GM21528 (cell line): Measurements from ENCODE around the gene DGKD.

Experiments
- ATAC-seq: cut with Tn5 transposase; IDR thresholded peaks from one replicate; pipeline ENCODE4 v1.9.1; 2021; ENCODE audit warnings: mild to moderate bottlenecking, moderate library complexity; ENCODE audit not compliant: unreplicated experiment, low FRiP score

The DGKD gene, protein sequence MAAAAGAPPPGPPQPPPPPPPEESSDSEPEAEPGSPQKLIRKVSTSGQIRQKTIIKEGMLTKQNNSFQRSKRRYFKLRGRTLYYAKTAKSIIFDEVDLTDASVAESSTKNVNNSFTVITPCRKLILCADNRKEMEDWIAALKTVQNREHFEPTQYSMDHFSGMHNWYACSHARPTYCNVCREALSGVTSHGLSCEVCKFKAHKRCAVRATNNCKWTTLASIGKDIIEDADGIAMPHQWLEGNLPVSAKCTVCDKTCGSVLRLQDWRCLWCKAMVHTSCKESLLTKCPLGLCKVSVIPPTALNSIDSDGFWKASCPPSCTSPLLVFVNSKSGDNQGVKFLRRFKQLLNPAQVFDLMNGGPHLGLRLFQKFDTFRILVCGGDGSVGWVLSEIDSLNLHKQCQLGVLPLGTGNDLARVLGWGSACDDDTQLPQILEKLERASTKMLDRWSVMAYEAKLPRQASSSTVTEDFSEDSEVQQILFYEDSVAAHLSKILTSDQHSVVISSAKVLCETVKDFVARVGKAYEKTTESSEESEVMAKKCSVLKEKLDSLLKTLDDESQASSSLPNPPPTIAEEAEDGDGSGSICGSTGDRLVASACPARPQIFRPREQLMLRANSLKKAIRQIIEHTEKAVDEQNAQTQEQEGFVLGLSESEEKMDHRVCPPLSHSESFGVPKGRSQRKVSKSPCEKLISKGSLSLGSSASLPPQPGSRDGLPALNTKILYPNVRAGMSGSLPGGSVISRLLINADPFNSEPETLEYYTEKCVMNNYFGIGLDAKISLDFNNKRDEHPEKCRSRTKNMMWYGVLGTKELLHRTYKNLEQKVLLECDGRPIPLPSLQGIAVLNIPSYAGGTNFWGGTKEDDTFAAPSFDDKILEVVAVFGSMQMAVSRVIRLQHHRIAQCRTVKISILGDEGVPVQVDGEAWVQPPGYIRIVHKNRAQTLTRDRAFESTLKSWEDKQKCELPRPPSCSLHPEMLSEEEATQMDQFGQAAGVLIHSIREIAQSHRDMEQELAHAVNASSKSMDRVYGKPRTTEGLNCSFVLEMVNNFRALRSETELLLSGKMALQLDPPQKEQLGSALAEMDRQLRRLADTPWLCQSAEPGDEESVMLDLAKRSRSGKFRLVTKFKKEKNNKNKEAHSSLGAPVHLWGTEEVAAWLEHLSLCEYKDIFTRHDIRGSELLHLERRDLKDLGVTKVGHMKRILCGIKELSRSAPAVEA

DNA sequence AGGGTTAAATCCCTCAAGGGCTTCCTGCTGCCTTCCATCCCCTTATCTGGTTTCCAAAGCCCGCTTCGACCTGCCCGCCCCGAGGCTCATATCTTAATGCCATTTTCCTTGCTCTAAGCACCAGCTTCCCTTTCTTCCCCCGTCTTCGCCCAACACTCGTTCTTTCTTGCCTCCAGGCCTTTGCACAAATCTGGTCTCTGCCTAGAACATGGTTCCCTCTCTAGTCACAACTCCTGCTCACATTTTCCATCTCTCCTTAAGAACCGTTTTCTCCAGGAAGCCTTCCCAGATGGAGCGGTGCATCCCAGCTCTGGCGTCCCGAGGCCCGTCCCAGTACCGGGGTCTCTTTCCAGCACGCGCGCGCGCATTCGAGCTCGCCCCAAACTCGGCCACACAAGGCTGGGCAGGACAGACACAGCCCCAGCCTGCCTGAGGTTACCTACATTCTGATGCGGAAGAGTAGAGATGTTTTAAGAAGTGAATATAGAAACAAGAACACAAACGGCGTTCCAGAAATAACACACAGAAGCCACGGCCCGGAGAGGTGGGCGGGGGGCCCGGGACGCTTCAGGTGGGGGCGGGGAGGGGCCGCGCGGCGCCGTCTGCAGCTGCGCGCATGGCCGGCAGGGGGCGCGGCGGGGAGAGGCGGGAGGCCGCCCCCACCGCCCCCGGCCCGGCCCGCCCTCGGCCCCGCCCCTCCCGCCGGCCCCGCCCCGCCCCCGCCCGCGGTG is at the start of gene DGKD:
Gene DGKD, plus strand, starts transcription at position 726 of the 731 bp plus-strand sequence. CDS start 25 bp downstream, outside the sequence.
- peak; percentile 47 for ATAC-seq

DNA sequence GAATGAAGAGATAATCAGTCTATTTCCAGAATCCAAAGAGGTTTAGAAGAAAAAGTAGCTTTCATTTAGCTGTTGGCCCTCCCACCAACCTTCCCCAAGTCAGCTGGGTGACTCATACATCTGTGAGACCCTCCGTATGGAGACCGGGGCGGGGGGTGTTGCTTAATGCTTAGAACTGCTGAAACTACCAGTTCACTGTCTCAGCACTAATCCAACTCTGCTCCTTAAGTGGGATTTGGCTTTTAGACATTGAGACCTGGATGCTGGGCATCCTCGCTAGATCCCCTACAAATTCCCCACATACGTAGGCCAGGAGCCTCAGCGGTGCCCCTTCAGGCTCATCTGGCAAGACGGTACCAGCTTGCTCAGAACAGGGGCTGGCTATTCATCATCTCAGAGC is 46.7 kb upstream of the DGKD start, which contains the start of gene SAG:
Gene SAG, plus strand, starts transcription at position 252 of the 400 bp plus-strand sequence. CDS start 1,374 bp downstream, outside the sequence.
- ATAC-seq = no peak

DNA sequence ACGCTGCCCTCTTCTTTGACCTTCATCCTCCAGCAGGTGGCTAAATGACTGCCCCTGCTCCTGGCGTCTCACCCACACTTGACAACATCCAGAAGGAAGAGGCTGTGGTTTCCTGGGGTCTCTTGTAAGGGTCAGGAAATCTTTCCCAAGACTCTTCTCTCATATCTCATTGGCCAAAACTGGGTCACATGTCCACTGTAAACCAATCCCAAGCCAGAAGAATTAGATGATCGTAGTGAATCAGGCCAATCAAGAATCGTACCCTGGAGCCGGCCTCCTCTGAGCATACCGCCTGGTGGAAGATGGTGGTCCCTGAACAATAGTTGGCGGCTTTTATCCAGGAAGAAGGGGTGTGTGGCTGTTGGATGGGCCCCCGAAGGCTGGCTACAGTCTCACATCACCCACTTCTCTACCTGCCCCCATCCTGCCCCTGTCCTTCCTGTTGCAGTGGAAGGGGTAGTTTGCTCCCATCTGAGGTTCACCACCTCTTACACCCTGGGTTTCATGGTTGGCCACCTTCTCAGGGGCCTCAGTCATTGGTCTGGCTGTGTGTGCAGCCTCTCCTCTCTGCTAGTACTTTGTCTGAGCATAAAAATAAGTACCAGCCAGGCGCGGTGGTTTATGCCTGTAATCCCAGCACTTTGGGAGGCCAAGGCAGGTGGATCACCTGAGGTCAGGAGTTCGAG is 42.9 kb upstream of the DGKD start:
- no peak for ATAC-seq

DNA sequence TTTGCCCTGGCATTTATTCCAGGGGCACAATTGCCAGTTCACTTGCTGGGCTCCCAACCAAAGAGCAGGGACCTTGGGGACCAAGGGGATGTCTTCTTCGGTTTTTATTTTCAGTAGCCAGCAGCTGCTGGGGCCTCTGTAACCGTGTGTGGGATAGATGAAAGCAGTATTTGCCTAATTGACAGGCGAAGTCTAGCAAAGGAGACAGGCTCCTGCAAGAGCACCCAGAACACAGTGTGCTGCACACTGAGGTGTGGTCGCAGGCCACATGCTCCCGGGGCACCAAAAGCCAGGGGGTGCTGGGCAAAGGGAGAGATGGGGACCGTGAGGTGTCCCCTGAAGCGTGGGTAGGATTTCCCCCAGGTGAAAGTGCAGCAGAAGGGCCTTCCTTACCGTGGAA is 41.4 kb upstream of the DGKD start:
- ATAC-seq = no peak

DNA sequence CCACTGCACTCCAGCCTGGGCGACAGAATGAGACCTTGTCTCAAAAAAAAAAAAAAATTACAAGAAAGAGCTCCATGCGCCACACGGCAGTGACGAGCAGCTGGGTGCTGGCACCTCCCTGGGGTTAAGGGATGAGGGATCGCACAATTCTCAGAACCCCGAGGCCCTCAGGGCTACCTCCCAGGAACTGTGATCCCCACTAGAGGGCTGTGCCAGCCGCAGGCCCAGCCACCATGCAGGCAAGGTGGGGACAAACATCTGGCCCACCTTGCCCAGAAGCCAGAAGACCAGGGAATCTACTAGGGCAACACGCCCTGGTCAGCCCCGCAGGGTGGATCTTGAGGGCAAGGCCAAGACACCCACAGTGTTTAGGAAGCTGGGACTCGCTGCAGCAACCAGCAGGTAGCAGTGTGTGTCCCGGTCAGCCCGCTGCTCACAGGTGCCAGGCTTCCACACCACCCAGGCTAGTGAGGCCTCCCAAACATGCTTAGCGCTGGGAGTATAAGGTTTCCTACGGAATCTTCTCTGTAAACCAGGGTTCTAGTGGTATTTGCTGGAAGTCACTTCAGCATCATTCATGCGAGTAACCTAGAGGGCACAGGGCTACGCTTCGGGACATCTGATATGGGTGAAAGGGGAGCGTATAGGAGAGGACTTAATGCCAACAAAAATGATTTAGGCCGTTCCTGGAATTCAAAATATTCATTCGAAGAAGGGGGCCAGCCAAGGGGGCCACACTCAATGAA is 39.9 kb upstream of the DGKD start:
- ATAC-seq = no peak

DNA sequence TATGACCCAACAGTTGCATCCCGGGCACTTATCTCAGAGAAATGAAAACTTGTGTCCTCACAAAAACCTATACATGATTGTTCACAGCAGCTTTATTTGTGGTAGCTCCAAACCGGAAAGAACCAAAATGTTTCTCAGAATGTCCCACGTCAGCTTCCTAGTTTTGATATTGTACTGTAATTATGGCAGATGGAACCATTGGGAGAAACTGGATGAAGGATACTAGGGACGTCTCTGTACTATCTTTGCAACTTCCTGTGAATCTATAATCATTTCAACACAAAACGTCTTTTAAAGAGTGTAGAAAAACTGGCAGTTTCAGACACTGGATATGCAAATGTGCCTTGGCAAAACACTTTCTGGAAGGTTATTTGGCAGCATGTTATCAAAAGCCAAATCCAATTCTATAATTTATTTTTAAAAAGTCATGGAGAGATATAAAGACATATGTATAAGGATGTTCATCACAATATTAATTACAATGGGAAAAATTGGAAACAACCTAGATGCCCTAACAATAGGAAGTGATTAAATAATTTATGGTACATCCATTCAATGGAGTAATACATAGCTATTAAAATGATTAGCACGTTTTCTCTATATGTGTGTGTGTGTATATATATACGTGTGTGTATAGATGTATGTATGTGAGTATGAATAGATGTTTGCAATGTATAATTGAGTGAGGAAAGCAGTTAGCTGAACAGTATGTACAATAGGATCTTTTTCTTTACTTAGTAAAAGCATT is 36.9 kb upstream of the DGKD start:
- ATAC-seq = no peak

DNA sequence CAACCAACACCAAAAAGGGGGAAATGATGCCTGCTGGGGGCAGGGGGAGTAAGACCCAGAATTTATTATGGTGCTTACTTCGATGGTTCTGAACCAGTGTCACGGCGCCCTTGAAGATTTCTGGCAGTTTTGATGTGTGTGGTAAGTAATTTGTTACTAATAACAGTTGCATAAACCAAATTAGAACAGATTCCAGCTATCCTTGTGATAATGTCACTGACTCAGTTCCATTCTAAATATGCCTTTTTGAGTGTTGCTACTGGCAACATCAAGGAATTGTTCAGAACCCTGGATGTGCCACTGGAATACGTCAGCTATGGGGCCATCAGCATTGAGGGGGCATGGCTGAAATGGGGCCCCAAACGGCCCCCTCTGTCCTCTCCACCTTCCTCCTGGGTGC is 35.0 kb upstream of the DGKD start:
- ATAC-seq = no peak

DNA sequence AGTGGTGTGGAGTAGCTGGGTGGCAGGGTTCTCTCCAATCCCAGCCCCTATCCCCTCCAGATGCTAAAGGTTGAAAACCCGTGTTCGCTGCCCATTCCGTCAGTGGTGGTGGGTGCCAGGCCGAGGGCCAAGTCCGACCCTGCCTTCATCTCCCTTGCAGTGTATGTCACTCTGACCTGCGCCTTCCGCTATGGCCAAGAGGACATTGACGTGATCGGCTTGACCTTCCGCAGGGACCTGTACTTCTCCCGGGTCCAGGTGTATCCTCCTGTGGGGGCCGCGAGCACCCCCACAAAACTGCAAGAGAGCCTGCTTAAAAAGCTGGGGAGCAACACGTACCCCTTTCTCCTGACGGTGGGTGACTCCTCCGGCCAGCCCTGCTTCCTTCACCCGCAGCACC is 33.8 kb upstream of the DGKD start:
- no peak for ATAC-seq

DNA sequence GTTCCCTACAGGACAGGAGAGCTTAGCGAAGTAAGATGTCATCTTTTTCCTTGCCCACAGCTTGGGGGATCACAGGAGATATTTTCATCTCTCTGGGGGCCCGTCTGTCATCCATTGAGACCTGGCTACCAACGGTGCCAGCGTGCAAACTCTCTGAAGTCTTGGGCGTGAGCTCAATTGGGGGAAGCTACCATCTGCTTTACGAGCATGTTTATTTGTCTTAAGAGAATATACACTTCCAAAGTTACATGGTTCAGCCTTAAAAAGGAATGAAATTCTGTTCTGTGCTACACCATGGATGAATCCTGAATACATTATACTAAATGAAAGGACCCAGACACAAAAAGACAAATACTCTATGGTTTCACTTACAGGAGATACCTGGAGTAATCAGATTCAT is 33.1 kb upstream of the DGKD start:
- no peak for ATAC-seq

DNA sequence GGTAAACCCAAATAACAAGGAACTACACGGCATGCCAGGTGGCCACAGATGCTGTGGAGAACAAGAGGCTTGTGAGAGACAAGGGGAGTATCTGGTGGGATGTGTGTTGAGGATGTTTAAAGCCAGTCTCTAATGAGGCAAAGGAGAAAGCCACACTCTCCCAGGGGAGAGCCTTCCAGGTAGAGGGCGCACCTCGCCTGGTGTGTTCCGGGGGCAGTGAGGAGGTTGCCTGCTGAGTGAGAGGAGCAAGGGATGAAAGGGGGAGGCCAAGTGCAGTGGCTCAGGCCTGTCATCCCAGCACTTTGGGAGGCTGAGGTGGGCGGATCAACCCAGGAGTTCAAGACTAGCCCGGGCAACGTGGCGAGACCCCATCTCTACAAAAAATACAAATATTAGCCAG is 30.4 kb upstream of the DGKD start:
- ATAC-seq = no peak

DNA sequence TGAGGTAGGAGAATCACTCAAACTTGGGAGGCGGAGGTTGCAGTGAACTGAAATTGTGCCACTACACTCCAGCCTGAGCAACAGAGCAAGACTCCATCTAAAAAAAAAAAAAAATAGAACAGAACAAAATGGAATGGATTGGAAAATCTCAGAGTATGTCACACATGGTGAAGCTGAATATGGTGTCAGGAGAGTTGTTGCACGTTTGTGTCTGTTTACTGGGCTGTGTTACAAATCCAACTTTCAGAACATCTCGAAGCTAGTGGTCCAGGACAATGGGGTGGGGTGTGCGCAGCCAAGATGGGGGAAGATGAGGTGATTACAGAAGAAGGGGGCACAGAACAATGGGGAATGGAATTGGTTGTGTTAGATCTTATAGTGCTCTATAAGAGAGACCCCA is 29.0 kb upstream of the DGKD start:
- no peak for ATAC-seq

DNA sequence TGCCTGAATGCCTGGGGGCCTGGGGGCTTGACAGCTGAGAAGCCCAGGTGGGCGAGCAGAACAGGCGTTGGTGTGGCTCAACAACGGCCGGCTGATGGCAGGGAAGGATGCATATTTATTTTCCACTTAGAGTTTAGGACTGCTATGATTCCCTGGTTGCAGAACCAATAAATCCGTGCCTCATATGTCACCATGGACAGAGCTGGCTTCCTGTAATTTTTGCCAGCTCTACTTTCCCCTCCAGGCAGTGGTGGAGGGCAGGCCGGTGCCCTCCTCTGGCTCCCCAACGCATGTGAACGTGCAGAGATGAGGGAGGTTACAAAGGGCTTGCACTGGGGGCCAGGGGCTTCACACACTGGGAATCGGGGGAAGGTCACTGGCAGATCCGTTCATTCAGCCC is 28.5 kb upstream of the DGKD start:
- no peak for ATAC-seq

DNA sequence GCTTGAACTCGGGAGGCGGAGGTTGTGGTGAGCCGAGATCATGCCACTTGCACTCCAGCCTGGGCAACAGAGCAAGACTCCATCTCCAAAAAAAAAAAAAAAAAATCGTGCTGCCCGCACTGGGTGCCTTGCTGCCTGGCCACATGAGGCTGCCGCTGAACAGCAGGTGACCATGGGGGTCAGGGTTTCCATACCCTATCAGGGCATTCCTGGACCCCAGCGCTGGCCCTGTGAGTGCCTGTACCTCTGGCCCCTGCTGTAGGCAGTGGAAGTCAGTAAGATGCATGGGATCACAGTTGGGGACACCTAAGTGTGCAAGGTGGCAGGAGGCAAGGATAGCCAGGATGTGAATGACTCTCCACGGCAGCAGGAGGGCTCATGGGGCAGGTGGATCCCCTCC is 27.8 kb upstream of the DGKD start:
- no peak for ATAC-seq

DNA sequence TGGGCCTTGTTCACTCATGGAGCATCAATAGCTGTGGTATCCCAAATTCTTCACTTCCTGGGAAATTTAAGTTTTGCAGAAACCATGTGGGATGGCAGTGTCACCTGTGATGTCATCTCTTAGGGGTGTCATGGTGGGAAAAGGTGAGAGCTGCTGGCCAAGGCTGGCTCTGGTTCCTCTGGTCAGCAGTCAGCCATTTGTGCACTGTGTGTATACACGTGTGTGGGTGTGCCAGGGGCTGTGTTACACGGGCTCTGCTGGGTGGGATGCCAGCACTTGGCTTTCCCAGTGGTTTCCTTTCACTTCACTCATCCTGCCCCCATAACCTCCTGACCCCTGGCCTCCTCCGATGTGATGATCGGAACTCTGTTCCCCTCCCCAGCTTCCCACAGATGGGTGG is 25.4 kb upstream of the DGKD start:
- no peak for ATAC-seq

DNA sequence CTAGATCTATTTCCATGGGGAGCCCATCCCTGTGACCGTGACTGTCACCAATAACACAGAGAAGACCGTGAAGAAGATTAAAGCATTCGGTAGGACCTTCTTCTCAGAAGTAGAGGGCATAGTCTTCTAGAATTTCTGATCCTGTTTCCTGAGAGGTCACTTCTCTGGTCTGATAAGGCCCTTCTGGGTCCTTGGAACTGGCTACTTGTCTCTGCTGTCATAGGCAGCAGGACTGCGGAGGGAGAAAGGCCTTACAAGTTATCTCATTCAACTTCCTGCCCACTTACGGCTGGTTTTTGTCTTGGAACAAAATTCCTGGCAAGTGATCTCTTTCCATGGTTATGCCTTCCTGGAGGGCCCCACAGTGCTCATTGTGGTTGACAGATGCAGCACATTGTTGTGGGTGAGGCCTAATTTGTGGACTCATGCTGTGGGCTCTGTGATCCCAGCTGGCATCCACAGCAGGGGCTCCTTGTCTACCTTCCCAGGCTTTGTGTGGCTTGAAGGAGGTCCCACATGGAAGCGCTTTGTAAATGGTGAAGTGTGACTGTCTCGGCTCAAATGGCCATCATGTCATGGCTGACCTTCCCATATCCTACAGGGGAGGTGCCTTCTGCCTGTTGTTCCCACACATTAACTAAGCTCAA is 24.7 kb upstream of the DGKD start:
- ATAC-seq = no peak

DNA sequence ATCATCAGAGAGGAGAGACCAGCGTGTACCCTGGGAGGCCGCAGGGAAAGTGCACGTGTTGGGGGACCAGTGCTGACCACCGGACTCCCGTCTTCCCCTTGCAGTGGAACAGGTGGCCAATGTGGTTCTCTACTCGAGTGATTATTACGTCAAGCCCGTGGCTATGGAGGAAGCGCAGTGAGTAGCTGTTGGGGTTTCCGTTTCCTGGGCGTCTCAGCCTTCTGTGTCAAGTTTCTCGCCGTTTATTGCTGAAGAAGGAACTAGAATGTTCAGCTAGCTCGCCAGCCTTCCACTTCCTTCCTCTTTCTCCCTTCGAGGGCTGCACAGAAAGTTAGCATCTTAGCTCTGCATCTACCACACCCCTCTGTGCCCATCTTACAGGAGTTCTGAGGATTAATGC is 22.8 kb upstream of the DGKD start:
- peak; percentile 89 for ATAC-seq

DNA sequence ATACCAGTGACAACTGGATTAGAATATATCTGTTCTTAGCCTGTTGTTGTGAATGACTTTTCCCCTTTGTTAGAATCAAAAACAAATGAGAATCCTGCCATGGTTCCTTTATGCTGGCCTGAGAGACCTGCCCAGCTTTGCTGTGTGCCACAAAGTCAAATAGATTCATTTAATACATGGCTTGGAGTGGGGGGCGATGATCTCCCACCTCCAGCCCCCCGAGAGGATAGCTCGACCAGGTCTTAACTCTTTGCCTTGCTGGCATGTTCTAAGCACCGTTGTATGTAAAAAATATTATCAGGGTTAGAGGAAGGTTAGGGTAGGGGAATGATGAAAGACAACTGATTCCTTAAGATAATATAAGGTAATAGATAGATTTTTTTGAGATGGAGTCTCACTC is 22.2 kb upstream of the DGKD start:
- no peak for ATAC-seq

DNA sequence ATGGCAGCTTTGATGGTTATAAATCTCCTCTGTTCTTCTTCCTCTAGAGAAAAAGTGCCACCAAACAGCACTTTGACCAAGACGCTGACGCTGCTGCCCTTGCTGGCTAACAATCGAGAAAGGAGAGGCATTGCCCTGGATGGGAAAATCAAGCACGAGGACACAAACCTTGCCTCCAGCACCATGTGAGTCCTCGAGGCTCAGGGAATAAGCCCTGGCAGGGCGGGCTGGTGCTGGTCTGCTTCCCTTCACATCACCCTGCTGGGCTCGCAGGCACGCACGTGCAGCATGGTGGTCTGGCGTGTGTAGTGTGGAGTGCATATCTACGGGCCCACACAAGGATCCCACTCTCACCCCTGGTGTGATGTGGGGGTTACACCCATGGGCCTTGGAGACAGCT is 19.4 kb upstream of the DGKD start:
- ATAC-seq = no peak
